GM23338 (cell line): ENCODE measurements around the gene PKD1. TPM values are rescaled to one million over a fixed set of nuclear protein-coding genes. Genes with fewer than 3 reads are reported as not detected.

Source experiments
- ATAC-seq: fragments of 200-7000 bp; cut with Tn5 transposase; 3 replicates; pipeline ENCODE4 v1.9.1; 2020
- DNase-seq: peaks from one replicate; pipeline ENCODE4 v3.0.0-alpha.2; 2015; ENCODE audit warnings: low spot score
- H2AFZ ChIP-seq: fragments of 200-600 bp; sonication (generic); 2 replicates; pipeline ENCODE4 v1.8.0; 2016; ENCODE audit warnings: antibody characterized with exemption, mild to moderate bottlenecking, moderate library complexity
- H3F3A ChIP-seq: fragments of 200-600 bp; sonication (generic); replicated peaks from 2 replicates; pipeline ENCODE4 v1.8.0; 2017; ENCODE audit warnings: antibody characterized with exemption, mixed run types, low read depth
- H3K27ac ChIP-seq: fragments of 200-600 bp; sonication (generic); 2 replicates; pipeline ENCODE4 v1.6.1; 2016; ENCODE audit warnings: low read depth
- H3K27me3 ChIP-seq: fragments of 200-600 bp; sonication (generic); 2 replicates; pipeline ENCODE4 v1.8.0; 2016; ENCODE audit warnings: mild to moderate bottlenecking, mixed run types, moderate library complexity; ENCODE audit not compliant: insufficient read depth
- H3K36me3 ChIP-seq: fragments of 200-600 bp; sonication (generic); 2 replicates; pipeline ENCODE4 v1.8.0; 2016; ENCODE audit warnings: mild to moderate bottlenecking; ENCODE audit not compliant: insufficient read depth
- H3K4me1 ChIP-seq: fragments of 200-600 bp; sonication (generic); 2 replicates; pipeline ENCODE4 v1.8.0; 2016; ENCODE audit warnings: mild to moderate bottlenecking, moderate library complexity; ENCODE audit not compliant: insufficient read depth
- H3K4me2 ChIP-seq: fragments of 200-600 bp; sonication (generic); 2 replicates; pipeline ENCODE4 v1.7.1; 2017; ENCODE audit warnings: mixed run types
- H3K4me3 ChIP-seq: fragments of 200-600 bp; sonication (generic); 2 replicates; pipeline ENCODE4 v1.6.1; 2016; ENCODE audit warnings: mixed run types
- H3K79me2 ChIP-seq: fragments of 200-600 bp; sonication (generic); replicated peaks from 2 replicates; pipeline ENCODE4 v1.8.0; 2017; ENCODE audit warnings: mild to moderate bottlenecking; ENCODE audit not compliant: insufficient read depth
- H3K9me2 ChIP-seq: fragments of 200-600 bp; sonication (generic); 2 replicates; pipeline ENCODE4 v1.8.0; 2017; ENCODE audit not compliant: insufficient read depth
- H4K20me1 ChIP-seq: fragments of 200-600 bp; sonication (generic); replicated peaks from 2 replicates; pipeline ENCODE4 v1.8.0; 2017; ENCODE audit warnings: mild to moderate bottlenecking; ENCODE audit not compliant: insufficient read depth
- H3K27ac Mint-ChIP-seq: 2 replicates; pipeline ENCODE4 v1.8.0; 2020; ENCODE audit warnings: inconsistent platforms, mild to moderate bottlenecking, moderate library complexity, mixed read lengths
- H3K27me3 Mint-ChIP-seq: 3 replicates; pipeline ENCODE4 v1.8.0; 2022; ENCODE audit warnings: low read depth, mild to moderate bottlenecking, moderate library complexity, mixed read lengths, inconsistent platforms; ENCODE audit not compliant: insufficient read depth, poor library complexity
- H3K36me3 Mint-ChIP-seq: 3 replicates; pipeline ENCODE4 v1.8.0; 2021; ENCODE audit warnings: low read depth, mild to moderate bottlenecking, inconsistent platforms, moderate library complexity, mixed read lengths
- H3K4me1 Mint-ChIP-seq: 3 replicates; pipeline ENCODE4 v1.8.0; 2020; ENCODE audit warnings: mild to moderate bottlenecking, inconsistent platforms, mixed read lengths
- H3K4me3 Mint-ChIP-seq: 3 replicates; pipeline ENCODE4 v1.8.0; 2021; ENCODE audit warnings: moderate library complexity, mild to moderate bottlenecking, inconsistent platforms, mixed read lengths
- H3K9me3 Mint-ChIP-seq: 3 replicates; pipeline ENCODE4 v1.8.0; 2020; ENCODE audit warnings: moderate library complexity, mild to moderate bottlenecking, inconsistent platforms, mixed read lengths
- CREB1 ChIP-seq: fragments of 250-450 bp; sonication (Bioruptor Pico); IDR thresholded peaks from 2 replicates; pipeline ENCODE4 v1.5.0; 2020; ENCODE audit warnings: low read depth, mild to moderate bottlenecking, moderate library complexity
- CTCF ChIP-seq, 2 experiments: fragments of 200-600 bp in 1 of 2; sonication (generic) in 1 of 2; conservative IDR thresholded peaks; 2 replicates each; pipeline versions ENCODE4 v1.5.1 to v1.6.1; 2016 to 2017; ENCODE audit warnings: antibody characterized with exemption in 2 of 2, low read depth in 2 of 2, mild to moderate bottlenecking in 2 of 2, moderate library complexity in 1 of 2
- EZH2phosphoT487 ChIP-seq: fragments of 200-600 bp; sonication (generic); IDR thresholded peaks from one replicate; pipeline ENCODE4 v1.8.1; 2018; ENCODE audit warnings: antibody characterized with exemption; ENCODE audit not compliant: unreplicated experiment
- JUNB ChIP-seq: IDR thresholded peaks from one replicate; pipeline ENCODE4 v1.6.1; 2016; ENCODE audit warnings: antibody characterized with exemption; ENCODE audit not compliant: unreplicated experiment
- NANOG ChIP-seq: IDR thresholded peaks from 2 replicates; pipeline ENCODE4 v1.6.1; 2016; ENCODE audit warnings: antibody characterized with exemption, borderline replicate concordance
- POLR2AphosphoS5 ChIP-seq: IDR thresholded peaks from 2 replicates; pipeline ENCODE4 v1.6.1; 2016; ENCODE audit warnings: antibody characterized with exemption, low read depth
- REST ChIP-seq: IDR thresholded peaks from one replicate; pipeline ENCODE4 v1.6.1; 2018; ENCODE audit warnings: antibody characterized with exemption; ENCODE audit not compliant: unreplicated experiment
- STAT1 ChIP-seq: IDR thresholded peaks from one replicate; pipeline ENCODE4 v1.6.1; 2016; ENCODE audit warnings: antibody characterized with exemption; ENCODE audit not compliant: unreplicated experiment
- ZNF114 ChIP-seq: fragments of 250-450 bp; sonication (Bioruptor Pico); IDR thresholded peaks from 2 replicates; pipeline ENCODE4 v1.5.0; 2020; ENCODE audit warnings: mild to moderate bottlenecking, moderate library complexity
- ZNF331 ChIP-seq: fragments of 250-450 bp; sonication (Bioruptor Pico); IDR thresholded peaks from 2 replicates; pipeline ENCODE4 v1.5.0; 2020; ENCODE audit warnings: low read depth, mild to moderate bottlenecking, moderate library complexity
- ZNF462 ChIP-seq: fragments of 250-450 bp; sonication (Bioruptor Pico); IDR thresholded peaks from 2 replicates; pipeline ENCODE4 v1.5.0; 2020; ENCODE audit warnings: mild to moderate bottlenecking, moderate library complexity
- polyA plus RNA-seq: library from polyadenylated mRNA; unstranded; fragments of >200 nt; fragmentation: Nextera tagmentation; extraction: Ambion mirVana; gene quantifications from 2 replicates; pipeline ENCODE4 v1.2.1, GENCODE V29; 2016
- total RNA-seq: library from RNA; depleted of rRNA; stranded (reverse); fragments of >200 nt; shearing (Covaris generic); gene quantifications from 2 replicates; pipeline ENCODE4 v1.2.3, GENCODE V29; 2014
- TF ChIP-seq, protein P1 (sequence below): IDR thresholded peaks from 2 replicates; pipeline ENCODE4 v1.6.1; 2016; ENCODE audit warnings: antibody characterized with exemption

Gene PKD1
- total and polyA plus RNA-seq, 2 experiments from 2014 or later = 21.1 to 107 TPM

GRCh38 chr16:2145843-2146242 lies 10.1 kb upstream of the PKD1 start:
- Histone ChIP-seq H3K9me2 (no peaks in the 10 kb centered on the region), H3F3A (peaks cover 24% of the 10 kb centered on the region), H3K79me2 (no peaks in the 10 kb centered on the region), H3K4me2 (no peak overlapping the region), H3K36me3 (no peaks in the 10 kb centered on the region), H3K4me1 (peaks cover 10% of the 10 kb centered on the region), H4K20me1 (no peaks in the 10 kb centered on the region), H3K4me3 (no peak overlapping the region), H2AFZ (no peak overlapping the region), H3K27ac (no peak overlapping the region), H3K27me3 (peaks cover 9% of the 10 kb centered on the region; the same call in 1 of the 2 replicates)
- H3K9me3 Mint-ChIP-seq = no peaks in the 10 kb centered on the region
- DNase-seq (peak; percentile 0), ATAC-seq (no peak)
- no peak overlapping the region for H3K4me3 Mint-ChIP-seq
- no peak overlapping the region for H3K27ac Mint-ChIP-seq
- H3K27me3 Mint-ChIP-seq = peaks cover 28% of the 10 kb centered on the region
- TF ChIP-seq POLR2AphosphoS5 (no peak), ZNF114 (no peak), STAT1 (no peak), JUNB (no peak), ZNF462 (CRISPR knock-in tag) (no peak), CTCF (conservative IDR thresholded peaks at IDR 0.05; ENCODE audit: low read depth in 2 of 2) (no peak), ZNF331 (CRISPR knock-in tag) (no peak), CREB1 (CRISPR knock-in tag) (no peak), NANOG (no peak), EZH2phosphoT487 (no peak), REST (no peak)
- TF ChIP-seq, protein P1, sequence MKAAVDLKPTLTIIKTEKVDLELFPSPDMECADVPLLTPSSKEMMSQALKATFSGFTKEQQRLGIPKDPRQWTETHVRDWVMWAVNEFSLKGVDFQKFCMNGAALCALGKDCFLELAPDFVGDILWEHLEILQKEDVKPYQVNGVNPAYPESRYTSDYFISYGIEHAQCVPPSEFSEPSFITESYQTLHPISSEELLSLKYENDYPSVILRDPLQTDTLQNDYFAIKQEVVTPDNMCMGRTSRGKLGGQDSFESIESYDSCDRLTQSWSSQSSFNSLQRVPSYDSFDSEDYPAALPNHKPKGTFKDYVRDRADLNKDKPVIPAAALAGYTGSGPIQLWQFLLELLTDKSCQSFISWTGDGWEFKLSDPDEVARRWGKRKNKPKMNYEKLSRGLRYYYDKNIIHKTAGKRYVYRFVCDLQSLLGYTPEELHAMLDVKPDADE = no peak
- no peaks in the 10 kb centered on the region for H3K36me3 Mint-ChIP-seq
- peaks cover 11% of the 10 kb centered on the region; the same call in 2 of the 3 replicates for H3K4me1 Mint-ChIP-seq
